ENCODE measurements around the gene ARL8A.

- TF ChIP-seq CTCF (IDR thresholded peaks at IDR 0.05): no peak
- TF ChIP-seq POLR2A (IDR thresholded peaks at IDR 0.05): no peak
These were observed 7.9 kb upstream of the ARL8A start for GRCh38 chr1:202152399-202152798.

Data from lower leg skin (tissue), 3 donors.